Inflammatory macrophage treated with lipopolysaccharide for 1 hour (primary cell): ENCODE data around the gene TGFB2.

Experiments
- DNase-seq, 2 donors: peaks; one replicate each; pipeline ENCODE4 v3.0.0-alpha.2; 2020 to 2022

Gene TGFB2

GRCh38 chr1:218339267-218339831, 5.8 kb upstream of the TGFB2 start:
- DNase-seq, result peak; percentile 19 to 65

GRCh38 chr1:218341325-218341724, 3.8 kb upstream of the TGFB2 start:
- no peak for DNase-seq

DNA sequence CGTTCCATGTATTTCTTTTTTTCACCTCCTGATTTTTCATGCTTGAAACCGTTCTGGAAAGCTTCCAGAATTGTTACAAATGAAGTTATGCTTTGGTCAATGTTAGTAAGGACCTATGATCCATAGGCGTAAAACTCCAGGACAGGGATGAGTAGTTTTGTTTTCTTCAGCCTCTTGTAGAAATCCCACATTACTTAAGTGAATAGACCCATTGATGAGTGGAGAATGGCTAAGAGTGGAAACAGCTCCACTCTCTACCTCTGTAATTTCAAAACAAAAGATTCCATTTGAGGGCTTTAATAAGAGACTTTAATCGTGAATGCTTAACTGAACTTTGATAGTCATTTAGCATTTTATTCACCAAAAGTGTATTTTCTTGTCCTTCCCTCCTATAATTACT, 3.0 kb upstream of the TGFB2 start:
- DNase-seq, result no peak

GRCh38 chr1:218345673-218346390, 696 bp downstream of the TGFB2 start:
- DNase-seq, result peak; percentile 9 to 24

DNA sequence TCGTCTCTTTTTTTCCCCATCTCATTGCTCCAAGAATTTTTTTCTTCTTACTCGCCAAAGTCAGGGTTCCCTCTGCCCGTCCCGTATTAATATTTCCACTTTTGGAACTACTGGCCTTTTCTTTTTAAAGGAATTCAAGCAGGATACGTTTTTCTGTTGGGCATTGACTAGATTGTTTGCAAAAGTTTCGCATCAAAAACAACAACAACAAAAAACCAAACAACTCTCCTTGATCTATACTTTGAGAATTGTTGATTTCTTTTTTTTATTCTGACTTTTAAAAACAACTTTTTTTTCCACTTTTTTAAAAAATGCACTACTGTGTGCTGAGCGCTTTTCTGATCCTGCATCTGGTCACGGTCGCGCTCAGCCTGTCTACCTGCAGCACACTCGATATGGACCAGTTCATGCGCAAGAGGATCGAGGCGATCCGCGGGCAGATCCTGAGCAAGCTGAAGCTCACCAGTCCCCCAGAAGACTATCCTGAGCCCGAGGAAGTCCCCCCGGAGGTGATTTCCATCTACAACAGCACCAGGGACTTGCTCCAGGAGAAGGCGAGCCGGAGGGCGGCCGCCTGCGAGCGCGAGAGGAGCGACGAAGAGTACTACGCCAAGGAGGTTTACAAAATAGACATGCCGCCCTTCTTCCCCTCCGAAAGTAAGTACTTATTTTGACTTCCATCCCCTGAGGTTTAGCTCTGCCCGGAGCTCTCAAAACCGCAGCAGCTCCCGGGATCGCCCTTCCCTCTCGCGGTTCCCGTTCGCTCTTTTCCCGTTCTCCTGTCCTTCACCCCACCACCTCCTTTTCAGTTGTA, 1.5 kb downstream of the TGFB2 start:
- DNase-seq, result no peak

GRCh38 chr1:218347336-218347722, 2.2 kb downstream of the TGFB2 start:
- no peak for DNase-seq

- no peak for DNase-seq
These were observed 2.8 kb downstream of the TGFB2 start for GRCh38 chr1:218347723-218348627.

- DNase-seq, result no peak
These were observed 3.5 kb downstream of the TGFB2 start for GRCh38 chr1:218348628-218349071.

DNA sequence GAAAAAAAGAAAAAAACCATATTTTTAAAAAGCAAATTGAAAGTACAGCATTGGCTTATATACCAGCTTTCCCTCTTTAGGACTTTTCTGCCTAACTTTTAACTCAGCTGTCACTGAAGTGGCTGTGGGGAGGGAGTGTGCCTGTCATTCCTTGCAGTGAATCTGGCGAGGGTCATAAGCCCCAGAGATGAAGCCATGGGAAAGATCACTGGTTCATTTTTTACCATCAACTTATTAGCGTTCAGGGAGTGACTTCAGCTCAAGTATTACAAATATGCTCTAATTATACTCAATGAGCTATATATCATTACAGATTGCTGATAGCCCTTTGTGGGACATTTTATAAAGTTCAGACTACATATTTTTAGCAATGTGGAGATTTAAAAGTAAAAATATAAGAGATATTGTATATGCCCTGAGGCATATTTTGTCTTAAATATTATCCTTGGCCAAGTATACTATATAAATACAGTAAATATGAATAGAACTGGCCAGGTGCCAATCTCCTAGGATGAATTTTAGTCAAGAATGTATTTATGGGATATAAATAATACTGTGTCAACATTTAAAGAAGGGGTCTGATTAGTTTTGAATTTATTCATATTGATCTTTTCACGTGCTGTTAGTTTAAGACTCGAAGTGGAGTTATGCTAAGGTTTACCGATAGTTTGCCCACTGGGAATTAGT, 4.4 kb downstream of the TGFB2 start:
- DNase-seq, result no peak

DNA sequence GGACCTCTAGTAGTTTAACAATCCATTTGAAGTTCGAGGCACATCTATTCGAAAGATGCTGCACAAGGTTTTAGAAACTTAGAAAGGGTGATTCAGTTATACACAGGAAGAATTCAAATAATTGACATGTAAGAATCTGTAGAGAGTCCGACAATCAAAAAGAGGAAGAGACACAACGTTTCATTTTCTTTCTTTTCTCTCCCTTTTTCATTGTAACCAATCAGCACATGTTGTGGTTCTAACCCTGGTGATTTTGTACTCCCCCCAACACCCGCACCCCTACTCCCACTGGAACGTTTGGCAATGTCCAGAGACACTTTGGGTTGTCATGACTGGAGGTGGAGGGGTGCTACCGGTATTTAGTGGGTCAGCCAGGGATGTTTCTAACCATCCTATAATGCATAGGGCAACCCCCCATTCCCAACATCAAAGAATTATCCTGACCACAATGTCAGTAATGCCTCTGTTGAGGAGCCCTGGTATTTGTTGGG, 4.9 kb downstream of the TGFB2 start:
- no peak for DNase-seq

DNA sequence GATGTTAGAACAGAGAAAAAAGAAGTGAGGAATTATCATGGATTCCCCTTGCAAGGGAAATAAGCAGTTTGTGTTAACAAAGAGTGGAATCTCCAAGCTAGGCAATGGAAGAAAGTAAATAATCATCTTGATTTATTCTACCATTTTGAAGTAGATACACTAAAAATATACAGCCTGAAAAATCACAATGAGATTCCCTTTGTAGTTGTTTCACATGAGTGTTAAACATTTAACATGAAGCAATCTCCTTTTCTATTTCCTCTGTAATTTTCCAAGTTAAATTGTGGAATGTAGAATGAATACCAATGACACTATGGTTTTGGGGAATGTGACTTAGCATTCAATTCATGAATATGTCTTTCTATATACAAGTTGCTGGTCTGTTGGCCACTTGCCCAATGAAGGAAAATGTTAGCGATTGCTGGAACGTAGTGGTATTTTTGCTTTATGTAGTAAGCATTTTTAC, 5.7 kb downstream of the TGFB2 start:
- DNase-seq, result peak; percentile 70 to 75

DNA sequence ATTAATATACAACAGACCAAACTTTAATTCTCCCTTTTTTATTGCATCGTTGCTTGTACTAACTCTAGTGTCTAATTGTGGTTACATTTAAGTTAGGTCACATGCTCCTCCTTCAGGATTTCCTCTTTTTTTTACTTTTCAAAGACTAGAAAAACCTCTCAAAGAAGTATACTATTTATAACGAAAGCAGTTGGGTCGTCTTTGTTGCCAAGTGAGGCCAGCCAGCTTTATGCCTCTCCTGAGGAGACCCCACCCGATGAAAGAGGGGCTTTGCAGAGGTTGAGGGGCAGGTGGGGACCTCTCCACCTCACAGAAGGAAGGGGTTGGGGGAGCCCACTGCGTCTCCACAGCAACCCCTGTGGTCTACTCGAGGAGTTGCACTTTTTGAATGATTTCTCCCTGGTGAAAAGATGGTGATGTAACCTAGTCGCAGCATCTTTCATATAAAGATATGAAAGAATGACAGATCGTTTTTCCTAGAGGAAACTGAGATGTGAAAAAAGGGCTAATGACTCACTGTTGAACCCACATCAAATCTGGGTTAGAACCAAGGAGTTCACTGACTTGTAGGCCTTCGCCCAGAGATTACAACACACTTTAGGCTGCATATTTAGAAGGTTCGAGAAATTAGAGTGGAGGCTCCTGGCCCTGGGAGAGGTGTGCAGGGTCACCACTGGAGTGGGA, 6.4 kb downstream of the TGFB2 start:
- DNase-seq, result peak; percentile 52 to 60

- no peak for DNase-seq
These were observed 6.9 kb downstream of the TGFB2 start for GRCh38 chr1:218352075-218352438.

DNA sequence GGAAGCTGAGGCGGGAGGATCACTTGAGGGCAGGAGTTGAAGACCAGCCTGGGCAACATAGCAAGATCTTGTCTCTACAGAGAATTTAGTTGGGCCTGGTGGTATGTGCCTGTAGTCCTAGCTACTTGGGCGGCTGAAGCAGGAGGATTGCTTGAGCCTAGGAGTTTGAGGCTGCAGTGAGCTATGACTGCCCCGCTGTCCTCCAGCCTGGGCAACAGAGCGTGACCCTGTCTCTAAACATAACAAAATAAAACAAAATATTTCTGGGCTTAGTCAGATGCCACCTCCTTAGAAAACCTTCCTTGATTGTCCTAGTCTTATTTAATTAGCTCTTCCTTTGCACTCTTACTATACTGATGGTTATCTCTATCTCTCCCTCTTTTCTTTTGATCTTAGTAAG, 8.5 kb downstream of the TGFB2 start:
- DNase-seq, result no peak

DNA sequence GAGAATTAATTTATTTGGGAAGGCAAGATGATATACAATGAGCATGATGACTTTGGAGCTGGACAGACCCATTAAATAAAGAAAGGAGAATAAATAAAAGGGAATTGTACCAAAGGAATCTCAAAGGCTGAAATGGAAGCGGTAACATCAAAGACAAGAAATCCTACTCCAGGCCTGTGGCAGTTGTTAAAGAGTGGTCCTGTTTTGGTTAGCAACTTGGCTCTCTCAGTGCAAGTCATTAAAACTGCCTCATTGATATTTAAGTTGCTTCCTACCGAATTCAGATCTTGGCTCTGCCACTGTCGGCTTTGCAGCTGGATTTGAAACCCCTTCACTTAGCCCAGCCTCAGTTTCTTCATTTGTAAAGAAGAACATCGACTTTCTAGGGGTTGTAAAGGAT, 10.1 kb downstream of the TGFB2 start:
- DNase-seq, result no peak

- DNase-seq, result no peak
These were observed 12.2 kb downstream of the TGFB2 start for GRCh38 chr1:218357211-218357892.

- no peak for DNase-seq
These were observed 12.7 kb downstream of the TGFB2 start for GRCh38 chr1:218357893-218358232.

DNA sequence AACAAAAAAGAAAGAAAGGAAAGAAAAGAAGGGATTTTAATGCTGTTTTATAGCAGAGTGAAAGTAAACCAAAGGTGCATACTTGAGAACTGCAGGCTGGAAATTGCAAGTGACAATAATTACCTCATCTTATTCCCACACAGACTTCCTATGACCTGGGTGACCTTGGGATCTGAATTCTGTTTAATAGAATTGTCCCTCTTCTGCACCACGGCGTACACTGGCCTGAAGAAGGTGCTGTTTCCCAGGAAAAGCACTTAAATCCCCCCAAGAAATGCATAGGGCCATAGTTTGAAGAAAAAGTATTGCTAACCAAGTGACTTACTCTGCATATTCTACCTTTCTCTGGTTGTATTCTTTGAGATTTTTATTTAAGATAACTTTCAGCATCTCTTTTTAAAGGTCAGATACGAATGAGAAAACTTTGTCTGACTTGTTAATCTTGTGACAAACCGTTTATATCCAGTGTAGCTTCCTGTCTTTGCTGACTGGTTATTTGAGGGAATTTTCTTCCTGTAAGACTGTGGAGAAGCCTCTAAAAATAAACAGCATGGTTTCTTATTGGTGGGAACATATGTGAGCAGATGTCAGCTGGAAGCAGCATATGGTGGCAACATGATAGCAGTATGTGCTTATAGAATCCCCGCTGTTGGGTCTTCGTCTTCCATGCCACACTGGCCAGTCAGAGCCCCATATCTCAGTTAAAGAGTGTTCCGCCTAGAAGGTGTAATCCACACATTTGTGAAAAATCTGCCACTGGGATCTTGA, 16.3 kb downstream of the TGFB2 start:
- DNase-seq, result no peak

GRCh38 chr1:218362418-218363076, 17.4 kb downstream of the TGFB2 start:
- DNase-seq, result no peak

GRCh38 chr1:218363141-218363540, 18.0 kb downstream of the TGFB2 start:
- no peak for DNase-seq
